ENCODE data around the gene ZNF443. TPM values are rescaled to one million over a fixed set of nuclear protein-coding genes. Genes with fewer than 3 reads are reported as not detected.

The ZNF443 gene
- total RNA-seq, 4 donors from 2014 or later, result 4.2 to 5.9 (median 4.8) TPM

- no peak for TF ChIP-seq CTCF (IDR thresholded peaks at IDR 0.05; ENCODE audit: low read depth)
These were observed 15.5 kb downstream of the ZNF443 start for GRCh38 chr19:12425236-12425887.

- TF ChIP-seq CTCF (IDR thresholded peaks at IDR 0.05; ENCODE audit: low read depth), result no peak
These were observed 28.9 kb downstream of the ZNF443 start for GRCh38 chr19:12411893-12412292.

- no peak for TF ChIP-seq CTCF (IDR thresholded peaks at IDR 0.05; ENCODE audit: low read depth)
These were observed 40.0 kb downstream of the ZNF443 start, which contains the start of gene ZNF799 for GRCh38 chr19:12400633-12401502. Gene ZNF799, minus strand, starts transcription at chr19:12401271. Its CDS starts 201 bp downstream, at chr19:12401070.

- TF ChIP-seq CTCF (IDR thresholded peaks at IDR 0.05; ENCODE audit: low read depth), result no peak
These were observed 60.4 kb downstream of the ZNF443 start for GRCh38 chr19:12380444-12380737.

GRCh38 chr19:12379732-12380443 is 60.9 kb downstream of the ZNF443 start:
- TF ChIP-seq CTCF (IDR thresholded peaks at IDR 0.05; ENCODE audit: low read depth), result no peak

Other genes starting within 250 kb of the ZNF443 start
- 10 to 100 TPM; 14.3 to 17.8 (median 15.1) TPM for gene ZNF44, start 146.1 kb downstream of the ZNF443 start, total RNA-seq
- gene ZNF563, start 107.4 kb downstream of the ZNF443 start, total RNA-seq, result 1 to 10 TPM; 4.4 to 6.8 (median 5.3) TPM
- 1 to 10 TPM; 2.4 to 4.0 (median 3.2) TPM for gene ZNF442, start 75.3 kb downstream of the ZNF443 start, total RNA-seq
- 1 to 10 TPM; 6.2 to 7.5 (median 6.6) TPM for gene ZNF799, start 39.8 kb downstream of the ZNF443 start, total RNA-seq
- 1 to 10 TPM; 1.5 to 3.1 (median 2.8) TPM for gene ZNF709, start 43.8 kb upstream of the ZNF443 start, total RNA-seq
- 10 to 100 TPM; 10.7 to 15.0 (median 14.3) TPM for gene ZNF564, start 110.5 kb upstream of the ZNF443 start, total RNA-seq
- 1 to 10 TPM; 5.7 to 9.2 (median 7.8) TPM for gene ZNF490, start 169.8 kb upstream of the ZNF443 start, total RNA-seq
- gene ZNF791, start 169.9 kb upstream of the ZNF443 start, total RNA-seq, result 10 to 100 TPM; 21.2 to 26.0 (median 24.9) TPM
- gene MAN2B1, start 225.7 kb upstream of the ZNF443 start, total RNA-seq, result 100 to 1,000 TPM in 2 of 4 donors, 10 to 100 TPM in 2; 61.0 to 186 (median 88.5) TPM
- gene WDR83, start 225.8 kb upstream of the ZNF443 start, total RNA-seq, result 10 to 100 TPM in 1 of 4 donors, 1 to 10 TPM in 3; 5.7 to 11.6 (median 8.6) TPM
- 10 to 100 TPM; 49.9 to 85.7 (median 75.7) TPM for gene DHPS, start 240.9 kb upstream of the ZNF443 start, total RNA-seq
- not detected for gene GNG14, start 247.0 kb upstream of the ZNF443 start, total RNA-seq